Fibroblast of villous mesenchyme (primary cell): ENCODE measurements around the gene RYK. TPM values are rescaled to one million over a fixed set of nuclear protein-coding genes. Genes with fewer than 3 reads are reported as not detected.

Experiments
- DNase-seq: peaks from one replicate; pipeline ENCODE4 v3.0.0-alpha.2; 2010; ENCODE audit warnings: low read depth
- H3K4me3 ChIP-seq: 2 replicates; pipeline ENCODE4 v1.5.1; 2011; ENCODE audit warnings: low read depth, mild to moderate bottlenecking, low read length
- total RNA-seq: library from RNA; depleted of rRNA; stranded (reverse); fragments of >200 nt; gene quantifications from 2 replicates; pipeline ENCODE4 v1.2.3, GENCODE V29; 2012
- TF ChIP-seq, protein P1 (sequence below): IDR thresholded peaks from 2 replicates; pipeline ENCODE4 v1.5.1; 2012; ENCODE audit warnings: low read depth, mild to moderate bottlenecking, low read length; ENCODE audit not compliant: insufficient read depth

Gene RYK
- total RNA-seq, 1 donor: 161 TPM

DNA sequence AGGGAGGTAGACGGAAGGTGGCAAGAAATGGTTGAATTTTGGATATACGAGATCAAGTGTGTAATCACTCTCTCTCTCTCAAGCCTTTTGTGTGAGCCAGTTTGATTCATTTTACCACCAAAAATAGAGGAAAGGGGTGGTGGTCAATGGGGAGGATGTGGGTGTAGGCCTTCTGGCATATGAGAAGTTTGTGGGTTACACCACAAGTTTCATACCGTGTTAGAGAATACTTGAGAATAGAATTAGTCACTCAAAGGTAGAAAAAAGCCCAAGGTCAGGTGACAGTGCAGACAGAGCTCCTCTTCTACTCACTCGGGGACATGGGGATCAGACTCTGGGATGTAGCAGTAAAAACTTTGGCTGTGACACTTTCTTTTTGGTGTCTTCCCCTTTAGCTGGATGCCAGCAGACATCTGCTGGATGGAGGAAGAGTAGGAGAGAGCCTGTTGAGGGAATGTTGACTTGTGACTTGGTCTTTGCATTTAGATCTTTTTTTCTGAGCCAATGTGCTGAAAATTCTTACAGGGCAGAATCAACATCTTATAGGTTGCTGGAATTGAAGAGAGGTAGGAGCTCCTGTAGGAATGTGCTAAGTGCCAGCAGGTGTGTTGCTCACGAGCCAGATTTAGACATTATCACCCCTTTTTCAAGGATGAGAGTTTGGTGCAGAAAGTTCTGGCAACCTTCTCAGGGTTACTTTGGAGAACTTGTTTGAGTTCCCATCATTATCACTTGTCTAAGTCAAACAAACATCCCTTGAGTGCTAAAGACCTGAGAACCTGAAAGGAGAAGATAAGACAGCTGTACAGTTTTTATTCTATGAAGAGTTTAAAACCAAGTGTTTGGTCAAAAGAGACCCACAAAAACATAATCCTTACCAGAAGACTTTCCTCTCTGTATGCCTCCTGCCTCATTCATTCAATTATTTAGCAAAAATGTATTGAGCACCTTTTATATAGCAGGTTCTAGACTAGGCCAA, 43.9 kb upstream of the RYK start:
- TF ChIP-seq, protein P1, sequence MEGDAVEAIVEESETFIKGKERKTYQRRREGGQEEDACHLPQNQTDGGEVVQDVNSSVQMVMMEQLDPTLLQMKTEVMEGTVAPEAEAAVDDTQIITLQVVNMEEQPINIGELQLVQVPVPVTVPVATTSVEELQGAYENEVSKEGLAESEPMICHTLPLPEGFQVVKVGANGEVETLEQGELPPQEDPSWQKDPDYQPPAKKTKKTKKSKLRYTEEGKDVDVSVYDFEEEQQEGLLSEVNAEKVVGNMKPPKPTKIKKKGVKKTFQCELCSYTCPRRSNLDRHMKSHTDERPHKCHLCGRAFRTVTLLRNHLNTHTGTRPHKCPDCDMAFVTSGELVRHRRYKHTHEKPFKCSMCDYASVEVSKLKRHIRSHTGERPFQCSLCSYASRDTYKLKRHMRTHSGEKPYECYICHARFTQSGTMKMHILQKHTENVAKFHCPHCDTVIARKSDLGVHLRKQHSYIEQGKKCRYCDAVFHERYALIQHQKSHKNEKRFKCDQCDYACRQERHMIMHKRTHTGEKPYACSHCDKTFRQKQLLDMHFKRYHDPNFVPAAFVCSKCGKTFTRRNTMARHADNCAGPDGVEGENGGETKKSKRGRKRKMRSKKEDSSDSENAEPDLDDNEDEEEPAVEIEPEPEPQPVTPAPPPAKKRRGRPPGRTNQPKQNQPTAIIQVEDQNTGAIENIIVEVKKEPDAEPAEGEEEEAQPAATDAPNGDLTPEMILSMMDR: no peak
- DNase-seq: no peak
- H3K4me3 ChIP-seq: no peak overlapping the region

DNA sequence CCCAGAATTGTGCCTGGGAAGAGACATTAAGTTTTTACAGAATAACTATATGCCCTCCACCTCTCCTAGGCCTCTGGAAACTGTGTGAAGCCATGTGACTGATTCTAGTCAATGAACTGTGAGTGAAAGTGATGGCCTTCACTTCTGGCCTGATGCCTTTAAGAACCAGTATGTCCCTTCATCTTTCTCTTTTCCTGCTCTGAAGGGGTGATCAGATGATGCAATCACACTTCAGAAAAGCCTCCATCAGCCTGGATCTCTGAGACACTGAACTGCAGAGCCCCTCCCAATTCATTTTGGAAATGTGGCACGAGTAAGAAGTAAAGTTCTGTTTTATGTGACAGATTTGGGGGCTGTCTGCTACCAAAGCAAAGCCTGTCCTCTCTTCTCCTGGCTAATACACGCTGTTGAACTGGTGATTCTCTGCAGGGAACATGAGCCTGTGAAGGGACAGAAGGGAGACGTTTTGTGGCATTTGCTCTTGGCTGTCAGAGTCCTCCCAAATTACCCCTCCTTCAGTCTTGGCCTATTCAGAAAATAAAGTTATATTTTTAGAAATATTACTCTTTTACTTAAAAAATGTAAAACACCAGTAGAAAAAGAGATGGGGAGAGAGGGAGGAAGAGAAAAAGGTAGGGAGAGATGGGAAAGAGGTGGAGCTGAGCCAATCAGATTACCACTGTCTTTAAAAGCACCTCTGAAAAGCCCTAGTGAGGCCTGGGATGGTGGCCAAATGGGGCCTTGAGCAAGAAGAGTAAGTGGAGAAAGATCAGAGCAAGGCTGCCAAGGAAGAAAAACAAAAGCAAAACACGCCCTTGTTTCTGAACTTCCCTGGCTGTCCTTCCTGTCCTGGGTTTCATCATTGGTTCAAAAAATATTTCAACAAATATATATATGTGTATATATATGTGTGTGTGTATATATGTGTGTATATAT, 40.9 kb upstream of the RYK start:
- TF ChIP-seq, protein P1: no peak

DNA sequence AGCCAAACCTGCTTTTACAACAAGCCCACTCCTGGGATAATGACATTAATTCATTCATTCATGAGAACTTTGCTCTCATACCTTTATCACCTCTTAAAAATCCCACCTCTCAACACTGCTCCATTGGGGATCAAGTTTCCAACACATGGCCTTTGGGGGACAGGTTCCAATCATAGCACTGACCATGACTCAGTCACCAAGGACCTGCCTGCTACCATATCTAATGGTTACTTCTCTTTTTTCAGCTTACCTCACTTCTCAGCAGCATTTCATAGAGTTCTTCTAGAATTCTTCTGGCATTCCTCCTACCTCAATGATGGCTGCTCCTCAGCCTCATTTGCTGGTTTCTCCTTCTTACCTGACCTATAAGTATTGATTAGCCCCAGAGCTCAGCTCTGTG, 36.9 kb upstream of the RYK start:
- TF ChIP-seq, protein P1: no peak
- DNase-seq: no peak

More for the DNA sequence above, 40.9 kb upstream of the RYK start:
- H3K4me3 ChIP-seq: no peak overlapping the region
- peak; percentile 91 for DNase-seq

DNA sequence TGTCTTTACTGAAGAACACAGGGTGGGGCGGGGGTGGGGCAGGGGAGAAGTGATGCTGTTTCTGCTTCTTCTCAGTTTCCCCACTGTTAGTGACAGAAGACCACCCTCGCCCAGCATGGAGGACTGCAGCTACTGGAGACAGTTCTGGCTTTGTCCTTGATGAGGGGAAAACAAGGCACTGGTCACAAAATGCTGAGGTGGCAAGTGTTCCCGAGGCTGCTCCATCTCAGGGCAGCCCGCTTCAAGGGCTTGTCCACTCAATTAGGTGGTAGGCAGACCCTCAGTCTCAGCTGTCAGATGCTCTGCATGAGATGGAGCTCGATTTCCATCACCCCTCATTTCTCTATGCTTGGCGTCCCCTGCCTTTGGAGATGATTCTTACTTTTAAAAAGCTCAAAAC, 33.8 kb upstream of the RYK start:
- H3K4me3 ChIP-seq: no peak overlapping the region
- DNase-seq: no peak

More for the DNA sequence above, 36.9 kb upstream of the RYK start:
- no peak overlapping the region for H3K4me3 ChIP-seq

DNA sequence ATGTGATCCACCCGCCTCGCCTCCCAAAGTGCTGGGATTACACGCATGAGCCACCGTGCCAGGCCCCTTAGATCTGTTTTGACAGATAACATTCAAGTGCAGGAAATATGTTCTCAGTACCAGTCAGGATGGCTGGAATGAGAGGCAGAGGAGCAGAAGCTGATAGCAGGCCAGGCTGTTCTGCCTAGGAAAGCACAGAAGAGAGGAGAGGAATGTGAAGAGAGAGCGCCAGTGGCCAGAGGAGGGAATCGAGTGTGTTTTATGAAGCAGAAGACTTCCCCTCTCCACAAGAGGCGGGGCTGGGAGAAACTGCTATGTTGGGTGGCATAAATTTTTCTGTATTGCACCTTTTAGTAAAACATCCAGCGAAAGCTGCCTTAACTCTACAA, 32.0 kb upstream of the RYK start:
- no peak overlapping the region for H3K4me3 ChIP-seq
- TF ChIP-seq, protein P1: no peak
- no peak for DNase-seq

More for the DNA sequence above, 33.8 kb upstream of the RYK start:
- TF ChIP-seq, protein P1: no peak

DNA sequence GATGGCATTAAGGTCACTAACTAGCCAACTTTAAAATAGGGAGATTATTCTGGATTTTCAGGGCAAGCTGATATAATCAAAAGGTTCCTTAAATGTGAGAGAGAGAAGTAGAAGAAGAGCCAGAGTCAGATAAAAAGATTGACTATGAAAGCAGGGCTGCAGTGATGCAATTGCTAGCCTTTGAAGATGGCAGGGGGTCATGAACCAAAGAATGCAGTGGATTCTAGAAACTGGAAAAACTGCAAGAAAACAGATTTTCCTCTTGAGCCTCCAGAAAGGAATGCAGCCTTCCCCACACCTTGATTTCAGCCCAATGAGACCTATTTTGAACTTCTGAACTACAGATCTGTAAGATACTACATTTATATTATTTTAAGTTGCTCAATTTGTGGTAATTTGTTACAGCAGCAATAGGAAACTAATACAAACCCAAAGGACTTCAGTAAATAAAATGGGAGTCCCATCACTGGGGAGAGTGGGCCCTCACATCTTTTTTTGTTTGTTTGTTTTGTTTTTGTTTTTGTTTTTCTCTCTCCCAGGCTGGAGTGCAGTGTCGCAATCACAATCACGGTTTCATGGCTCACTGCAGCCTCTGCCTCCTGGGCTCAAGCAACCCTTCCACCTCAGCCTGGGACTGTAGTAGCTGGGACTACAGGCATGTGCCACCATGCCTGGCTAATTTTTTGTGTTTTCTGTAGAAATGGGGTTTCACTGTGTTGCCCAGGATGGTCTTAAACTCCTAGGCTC, 31.4 kb upstream of the RYK start:
- TF ChIP-seq, protein P1: no peak
- DNase-seq: no peak
- no peak overlapping the region for H3K4me3 ChIP-seq
